HepG2 (cell line): ENCODE results near the gene COBLL1. TPM values are rescaled to one million over a fixed set of nuclear protein-coding genes. Genes with fewer than 3 reads are reported as not detected.

Experiments used
- ATAC-seq: fragments of 200-7000 bp; cut with Tn5 transposase; 3 replicates; pipeline ENCODE4 v1.9.1; 2020; ENCODE audit warnings: mild to moderate bottlenecking, moderate library complexity
- BruUV-seq: library from RNA; stranded (reverse); fragments of 400-500 nt; replicated peaks from 2 replicates; lab custom pipeline; 2021; lab: Mats Ljungman, UMichigan
- CTCF ChIA-PET: fragments of 300-600 bp; formaldehyde crosslinking; extraction: SDS; loops from one replicate; lab custom pipeline; 2021; ENCODE audit warnings: low total read pairs, inconsistent platforms, low intra/inter-chr PET ratio; lab: Yijun Ruan, JAX
- POLR2A ChIA-PET: fragments of 350-600 bp; sonication (Branson Sonifier 250); formaldehyde crosslinking; loops from one replicate; lab custom pipeline; 2020; ENCODE audit warnings: antibody characterized with exemption, inconsistent platforms; lab: Yijun Ruan, JAX
- DNase-seq: peaks from one replicate; pipeline ENCODE4 v3.0.0-alpha.2; 2015; ENCODE audit warnings: low spot score
- FAIRE-seq: peaks from 3 replicates; lab custom pipeline; 2011; peaks lifted over from hg19 to GRCh38; lab: Jason Lieb, UNC
- H2AFZ ChIP-seq: one replicate; pipeline ENCODE4 v1.6.1; 2011; ENCODE audit warnings: low read length, inconsistent platforms
- H3K27ac ChIP-seq: fragments of 300-600 bp; 3 replicates; pipeline ENCODE4 v1.8.0; 2011; ENCODE audit warnings: mixed run types, mild to moderate bottlenecking, mixed read lengths, low read length, inconsistent platforms; ENCODE audit not compliant: insufficient read depth; ENCODE audit errors: extremely low read length
- H3K27me3 ChIP-seq, 2 experiments: fragments of 200-600 bp in 1 of 2; 2 replicates in 1 of 2; 3 replicates in 1 of 2; pipeline versions ENCODE4 v1.6.0 to v1.8.0; 2011; ENCODE audit warnings: low read length in 2 of 2, mild to moderate bottlenecking in 2 of 2, moderate library complexity in 2 of 2, inconsistent platforms in 1 of 2; ENCODE audit not compliant: insufficient read depth in 2 of 2, control insufficient read depth in 1 of 2
- H3K36me3 ChIP-seq, 2 experiments: fragments of 200-600 bp in 1 of 2; replicated peaks in 1 of 2; 2 replicates in 1 of 2; 3 replicates in 1 of 2; pipeline versions ENCODE4 v1.5.1 to v1.8.0; 2011; ENCODE audit warnings: low read length in 2 of 2, inconsistent platforms in 1 of 2; ENCODE audit not compliant: insufficient read depth in 2 of 2, control insufficient read depth in 1 of 2
- H3K4me1 ChIP-seq: 2 replicates; pipeline ENCODE4 v1.5.1; 2012; ENCODE audit warnings: low read length, inconsistent platforms; ENCODE audit not compliant: insufficient read depth
- H3K4me2 ChIP-seq: 2 replicates; pipeline ENCODE4 v1.6.0; 2011; ENCODE audit warnings: low read depth, low read length, inconsistent platforms
- H3K4me3 ChIP-seq, 3 experiments: fragments of 200-600 bp in 1 of 3; sonication (generic), shearing (Covaris generic) in 1 of 3; replicated peaks in 1 of 3; 2 replicates each; pipeline ENCODE4 v1.5.1; 2011 to 2016; ENCODE audit warnings: low read length in 3 of 3, inconsistent platforms in 2 of 3, low read depth in 2 of 3, mild to moderate bottlenecking in 2 of 3, control low read depth in 1 of 3, mixed read lengths in 1 of 3; ENCODE audit not compliant: insufficient read depth in 1 of 3
- H3K79me2 ChIP-seq: one replicate; pipeline ENCODE4 v1.6.1; 2011; ENCODE audit warnings: low read length, inconsistent platforms; ENCODE audit not compliant: insufficient read depth
- H3K9ac ChIP-seq: 2 replicates; pipeline ENCODE4 v1.6.0; 2011; ENCODE audit warnings: mild to moderate bottlenecking, low read depth, low read length, inconsistent platforms; ENCODE audit not compliant: insufficient read depth
- H3K9me3 ChIP-seq: 2 replicates; pipeline ENCODE4 v1.5.1; 2012; ENCODE audit warnings: mild to moderate bottlenecking, low read length
- H4K20me1 ChIP-seq: 2 replicates; pipeline ENCODE4 v1.6.0; 2011; ENCODE audit warnings: inconsistent platforms, mild to moderate bottlenecking, low read length, moderate library complexity; ENCODE audit not compliant: insufficient read depth
- GATAD2A ChIP-seq: IDR thresholded peaks from 2 replicates; pipeline ENCODE4 v1.6.1; 2016
- HOXD1 ChIP-seq: sonication (generic); formaldehyde crosslinking; IDR thresholded peaks from 2 replicates; pipeline ENCODE4 v1.5.0; 2020; ENCODE audit warnings: missing genetic modification reagents
- MAX ChIP-seq: IDR thresholded peaks from 2 replicates; pipeline ENCODE4 v1.6.1; 2012; ENCODE audit warnings: inconsistent platforms
- PRMT3 ChIP-seq: sonication (generic); formaldehyde crosslinking; IDR thresholded peaks from 2 replicates; pipeline ENCODE4 v1.8.1; 2022; ENCODE audit warnings: low read depth, mild to moderate bottlenecking, moderate library complexity, missing genetic modification reagents, borderline replicate concordance
- RARA ChIP-seq: IDR thresholded peaks from 2 replicates; pipeline ENCODE4 v1.6.1; 2016; ENCODE audit warnings: missing genetic modification reagents, missing compliant biosample characterization
- RBM22 ChIP-seq: fragments of 200-400 bp; formaldehyde crosslinking; optimal IDR thresholded peaks from 2 replicates; pipeline ENCODE3; 2017; ENCODE audit warnings: mild to moderate bottlenecking, low read length, moderate library complexity
- SAFB2 ChIP-seq: sonication (generic); formaldehyde crosslinking; IDR thresholded peaks from 2 replicates; pipeline ENCODE4 v1.5.1; 2020; ENCODE audit warnings: missing genetic modification reagents, low read depth, mild to moderate bottlenecking, borderline replicate concordance
- SAP130 ChIP-seq: IDR thresholded peaks from 2 replicates; pipeline ENCODE4 v1.6.1; 2016; ENCODE audit warnings: low read depth
- SKI ChIP-seq: fragments of 450-650 bp; IDR thresholded peaks from one replicate; pipeline ENCODE4 v1.6.1; 2018; ENCODE audit warnings: mild to moderate bottlenecking; ENCODE audit not compliant: partially characterized antibody
- ZBTB14 ChIP-seq: sonication (generic); formaldehyde crosslinking; IDR thresholded peaks from 2 replicates; pipeline ENCODE4 v1.4.0; 2020; ENCODE audit warnings: missing genetic modification reagents
- ZNF772 ChIP-seq: sonication (generic); formaldehyde crosslinking; IDR thresholded peaks from 2 replicates; pipeline ENCODE4 v1.5.0; 2020; ENCODE audit warnings: mild to moderate bottlenecking, missing genetic modification reagents
- WGBS: methylation state at CpG from one replicate; pipeline ENCODE4 v1.1.6; 2017; ENCODE audit warnings: low lambda C conversion rate; 5-methylcytosine and 5-hydroxymethylcytosine counted together
- in situ Hi-C: cut with HindIII; loops from 2 replicates; pipeline ENCODE4 v1.10.0; 2017; ENCODE audit warnings: low pct_unique_long_range_greater_than_20kb; ENCODE audit not compliant: extremely low pct_ligation_motif_present
- intact Hi-C: fragments of 100-400 bp; cut with micrococcal nuclease; formaldehyde crosslinking; loops from one replicate; pipeline ENCODE4 v1.10.0; 2022; ENCODE audit not compliant: unreplicated experiment
- polyA plus RNA-seq, 8 experiments: library from polyadenylated mRNA; depleted of rRNA in 3 of 8; stranded (reverse) in 7 of 8; unstranded in 1 of 8; fragments of >200 nt; fragmentation: Illumina TruSeq in 4 of 8; extraction: Trizol in 4 of 8; gene quantifications; 2 replicates each; pipeline versions ENCODE4 v1.2.1 to v1.2.3, GENCODE V29; 2011 to 2016; ENCODE audit warnings: low read depth in 4 of 8, missing spikeins in 1 of 8, mixed read lengths in 1 of 8; ENCODE audit not compliant: insufficient read depth in 1 of 8
- total RNA-seq, 5 experiments: library from RNA; depleted of rRNA; stranded (reverse); fragments of >200 nt; fragmentation: Illumina TruSeq; extraction: Trizol; gene quantifications; 2 replicates each; pipeline ENCODE4 v1.2.3, GENCODE V29; 2016; ENCODE audit warnings: low read depth in 1 of 5
- TF ChIP-seq, protein P1 (sequence below): sonication (generic); formaldehyde crosslinking; IDR thresholded peaks from 2 replicates; pipeline ENCODE4 v1.4.0; 2020; ENCODE audit warnings: mild to moderate bottlenecking, missing genetic modification reagents
- TF ChIP-seq, protein P2 (sequence below): sonication (generic); formaldehyde crosslinking; conservative IDR thresholded peaks from 2 replicates; pipeline ENCODE4 v1.4.0; 2020; ENCODE audit warnings: missing genetic modification reagents

The COBLL1 gene
- total and polyA plus RNA-seq, 2 of the 13 experiments (the other 11 are each of a cell fraction or from before 2014, with no cell fraction given), result 32.6 to 86.8 TPM

GRCh38 chr2:164697688-164698461 is 143.7 kb downstream of the COBLL1 start (continued):
- TF ChIP-seq SAFB2 (CRISPR knock-in tag) (no peak), SKI (no peak), ZBTB14 (CRISPR knock-in tag) (no peak), PRMT3 (CRISPR knock-in tag) (no peak), HOXD1 (no peak)
- TF ChIP-seq, protein P1, sequence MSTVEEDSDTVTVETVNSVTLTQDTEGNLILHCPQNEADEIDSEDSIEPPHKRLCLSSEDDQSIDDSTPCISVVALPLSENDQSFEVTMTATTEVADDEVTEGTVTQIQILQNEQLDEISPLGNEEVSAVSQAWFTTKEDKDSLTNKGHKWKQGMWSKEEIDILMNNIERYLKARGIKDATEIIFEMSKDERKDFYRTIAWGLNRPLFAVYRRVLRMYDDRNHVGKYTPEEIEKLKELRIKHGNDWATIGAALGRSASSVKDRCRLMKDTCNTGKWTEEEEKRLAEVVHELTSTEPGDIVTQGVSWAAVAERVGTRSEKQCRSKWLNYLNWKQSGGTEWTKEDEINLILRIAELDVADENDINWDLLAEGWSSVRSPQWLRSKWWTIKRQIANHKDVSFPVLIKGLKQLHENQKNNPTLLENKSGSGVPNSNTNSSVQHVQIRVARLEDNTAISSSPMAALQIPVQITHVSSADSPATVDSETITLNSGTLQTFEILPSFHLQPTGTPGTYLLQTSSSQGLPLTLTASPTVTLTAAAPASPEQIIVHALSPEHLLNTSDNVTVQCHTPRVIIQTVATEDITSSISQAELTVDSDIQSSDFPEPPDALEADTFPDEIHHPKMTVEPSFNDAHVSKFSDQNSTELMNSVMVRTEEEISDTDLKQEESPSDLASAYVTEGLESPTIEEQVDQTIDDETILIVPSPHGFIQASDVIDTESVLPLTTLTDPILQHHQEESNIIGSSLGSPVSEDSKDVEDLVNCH, result no peak

DNA sequence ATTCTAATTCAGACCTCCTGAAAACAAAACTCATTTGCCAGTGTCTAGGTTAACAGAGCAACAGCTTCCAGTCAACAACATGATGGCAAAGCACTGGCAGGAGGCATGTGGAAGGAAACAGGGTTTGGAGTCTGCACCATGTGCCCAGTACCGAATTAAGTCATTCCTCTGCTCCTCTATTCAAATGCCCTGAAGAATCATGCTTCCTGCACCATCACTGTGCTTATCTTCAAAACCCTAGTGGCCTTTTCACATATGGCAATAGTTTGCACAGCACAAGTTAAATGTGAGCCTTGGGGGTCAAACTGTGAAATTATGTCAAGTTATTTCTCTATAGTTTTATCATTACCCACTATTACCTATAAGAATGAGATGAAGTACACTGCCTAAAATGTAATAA is 145.0 kb downstream of the COBLL1 start:
- no peak for DNase-seq
- FAIRE-seq, result no peak
- POLR2A ChIA-PET, result no interaction called here
- Histone ChIP-seq H3K4me1 (peaks cover 77% of the 10 kb centered on the region), H4K20me1 (no peaks in the 10 kb centered on the region), H3K79me2 (peaks cover 5% of the 10 kb centered on the region), H2AFZ (no peak overlapping the region), H3K36me3 (peaks cover 8 to 48% of the 10 kb centered on the region in 2 experiments), H3K27ac (no peak overlapping the region), H3K27me3 (no peaks in the 10 kb centered on the region), H3K9ac (no peak overlapping the region), H3K9me3 (no peaks in the 10 kb centered on the region), H3K4me3 (no peak overlapping the region), H3K4me2 (peak overlapping the region; percentile 44)
- CTCF ChIA-PET, result interaction anchor here (1.0 to 4.8 kb wide), 4 partner anchors 15 to 136 kb away, joined by 3 to 46 read pairs (median 5); no protein-coding TSS in a partner anchor
- peak; percentile 70 for TF ChIP-seq RBM22
- TF ChIP-seq ZNF772 (CRISPR knock-in tag), result no peak
- TF ChIP-seq GATAD2A, result 0 out of 2 replicates have a peak, but pooled peaks have one; percentile 19
- TF ChIP-seq, protein P2, sequence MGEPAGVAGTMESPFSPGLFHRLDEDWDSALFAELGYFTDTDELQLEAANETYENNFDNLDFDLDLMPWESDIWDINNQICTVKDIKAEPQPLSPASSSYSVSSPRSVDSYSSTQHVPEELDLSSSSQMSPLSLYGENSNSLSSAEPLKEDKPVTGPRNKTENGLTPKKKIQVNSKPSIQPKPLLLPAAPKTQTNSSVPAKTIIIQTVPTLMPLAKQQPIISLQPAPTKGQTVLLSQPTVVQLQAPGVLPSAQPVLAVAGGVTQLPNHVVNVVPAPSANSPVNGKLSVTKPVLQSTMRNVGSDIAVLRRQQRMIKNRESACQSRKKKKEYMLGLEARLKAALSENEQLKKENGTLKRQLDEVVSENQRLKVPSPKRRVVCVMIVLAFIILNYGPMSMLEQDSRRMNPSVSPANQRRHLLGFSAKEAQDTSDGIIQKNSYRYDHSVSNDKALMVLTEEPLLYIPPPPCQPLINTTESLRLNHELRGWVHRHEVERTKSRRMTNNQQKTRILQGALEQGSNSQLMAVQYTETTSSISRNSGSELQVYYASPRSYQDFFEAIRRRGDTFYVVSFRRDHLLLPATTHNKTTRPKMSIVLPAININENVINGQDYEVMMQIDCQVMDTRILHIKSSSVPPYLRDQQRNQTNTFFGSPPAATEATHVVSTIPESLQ (CRISPR knock-in tag), result no peak
- TF ChIP-seq MAX, result peak; percentile 39; the same call in 1 of the 2 replicates
- TF ChIP-seq RARA (CRISPR knock-in tag), result 0 out of 2 replicates have a peak, but pooled peaks have one; percentile 19
- TF ChIP-seq SAP130 (CRISPR knock-in tag), result peak; percentile 34; the same call in 1 of the 2 replicates
- no TSS peak for BruUV-seq
- WGBS, result 100% methylated on average over 1 of the region's 1 CpG
- in situ Hi-C loops, result no loop called here
- intact Hi-C loops, result loop anchor here (1.0 kb wide), 2 partner anchors 16 to 21 kb away; no protein-coding TSS in a partner anchor
- ATAC-seq, result peak; percentile 59
